ENCODE data around the gene MAP7.
"Not testable (repeated sequence)": the region's sequence is repeated elsewhere in the genome, so short reads cannot be mapped to it uniquely, and the experiment has no call there.

The MAP7 gene

DNA sequence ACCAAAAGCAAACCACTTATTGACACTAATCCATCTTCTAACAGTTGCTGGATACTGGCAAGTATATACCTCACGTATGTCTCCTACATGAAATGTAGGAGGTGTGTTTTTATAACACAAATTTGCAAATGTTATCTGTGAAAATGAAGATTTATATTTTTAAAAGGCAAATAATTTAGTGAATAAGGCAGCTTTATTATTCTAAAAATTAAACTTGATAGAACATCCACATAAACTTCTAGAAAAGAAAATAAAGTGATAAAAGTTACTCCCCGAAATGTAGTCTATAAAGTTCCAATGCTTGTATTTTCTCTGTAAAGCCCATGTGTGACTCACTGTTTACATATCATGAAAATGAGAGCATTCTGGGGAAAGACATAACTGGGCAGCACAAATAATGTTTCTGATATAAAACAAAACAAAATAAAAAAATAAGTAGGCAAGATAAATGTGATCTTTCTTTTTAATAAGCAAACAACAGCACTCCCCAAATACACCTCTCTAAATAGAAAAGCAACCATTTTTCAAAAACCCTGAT is 84.4 kb downstream of the MAP7 start:
- no peak for DNase-seq

- no peak for DNase-seq
These were observed 85.3 kb downstream of the MAP7 start for GRCh38 chr6:136464874-136465273.

DNA sequence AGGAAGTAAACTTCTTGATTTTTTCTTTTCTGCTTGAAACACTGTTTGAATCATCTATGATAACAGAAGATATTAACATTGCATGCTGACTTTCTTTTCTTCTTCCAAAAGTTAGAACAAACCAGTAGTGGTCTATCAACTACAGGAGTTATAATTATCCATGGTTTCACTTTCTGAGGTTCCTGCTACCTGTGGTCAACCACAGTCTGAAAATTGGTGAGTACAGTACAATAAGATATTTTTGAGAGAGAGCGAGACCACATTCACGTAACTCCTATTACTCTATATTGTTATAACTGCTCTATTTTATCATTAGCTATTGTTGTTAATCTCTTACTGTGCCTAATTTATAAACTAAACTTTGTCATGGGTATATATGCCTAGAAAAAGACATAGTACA is 86.1 kb downstream of the MAP7 start:
- DNase-seq: no peak

- no peak for DNase-seq
These were observed 86.5 kb downstream of the MAP7 start for GRCh38 chr6:136463743-136464142.

GRCh38 chr6:136446579-136447187 is 103.5 kb downstream of the MAP7 start:
- no peak for DNase-seq

- DNase-seq: no peak
These were observed 104.1 kb downstream of the MAP7 start for GRCh38 chr6:136446145-136446544.

- no peak for DNase-seq
These were observed 105.2 kb downstream of the MAP7 start for GRCh38 chr6:136445063-136445462.

DNA sequence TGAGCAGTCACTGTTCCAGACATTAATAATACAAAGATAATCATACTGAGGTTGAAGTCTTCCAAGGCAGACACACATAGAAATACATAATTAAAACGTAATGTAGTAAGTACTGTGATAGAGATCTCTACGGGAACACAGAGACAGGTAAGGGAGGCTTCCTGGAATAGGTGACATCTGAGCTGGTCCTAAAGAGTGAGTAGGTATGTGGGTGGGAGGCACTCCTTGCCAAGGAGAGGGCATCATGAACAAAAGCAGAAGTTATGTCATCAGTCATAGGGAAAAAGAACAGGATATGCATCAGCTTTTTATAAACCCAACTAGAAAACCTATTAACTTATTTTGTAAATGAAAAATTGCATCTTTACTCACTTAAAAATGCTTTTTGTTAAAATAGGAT is 110.0 kb downstream of the MAP7 start:
- DNase-seq: no peak

DNA sequence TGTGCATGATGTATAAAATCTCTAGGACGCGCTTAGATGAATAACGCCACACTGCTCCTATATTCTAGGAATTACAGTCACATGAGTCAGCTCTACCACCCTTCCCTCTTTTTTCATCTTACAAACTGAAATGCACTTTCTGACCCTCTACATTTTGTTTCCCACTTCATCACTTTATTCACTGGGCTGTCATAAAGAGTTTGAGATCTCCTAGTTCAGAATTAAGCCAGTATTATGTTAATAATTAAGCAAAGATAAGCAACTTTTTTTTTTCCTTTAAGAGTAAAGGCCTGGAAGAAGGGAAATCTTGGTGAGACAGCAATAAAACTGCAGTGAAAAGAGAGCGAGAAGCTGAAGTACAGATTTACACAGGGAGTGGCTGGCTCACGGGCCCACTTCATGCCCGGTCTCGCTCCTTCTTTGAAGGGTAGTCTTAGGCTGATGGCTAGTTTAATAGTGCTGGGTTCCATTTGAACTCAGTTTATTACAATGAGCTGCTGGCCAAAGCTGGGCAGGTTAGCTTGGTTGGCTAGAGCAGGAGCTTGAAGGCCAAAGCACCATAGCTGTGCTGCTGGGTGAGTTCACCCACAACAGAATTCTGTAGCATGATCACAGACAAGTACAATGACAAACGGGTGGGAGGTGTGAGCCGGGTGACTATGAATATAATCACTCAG is 110.6 kb downstream of the MAP7 start:
- DNase-seq: no peak

- no peak for DNase-seq
These were observed 111.8 kb downstream of the MAP7 start for GRCh38 chr6:136438441-136438840.

DNA sequence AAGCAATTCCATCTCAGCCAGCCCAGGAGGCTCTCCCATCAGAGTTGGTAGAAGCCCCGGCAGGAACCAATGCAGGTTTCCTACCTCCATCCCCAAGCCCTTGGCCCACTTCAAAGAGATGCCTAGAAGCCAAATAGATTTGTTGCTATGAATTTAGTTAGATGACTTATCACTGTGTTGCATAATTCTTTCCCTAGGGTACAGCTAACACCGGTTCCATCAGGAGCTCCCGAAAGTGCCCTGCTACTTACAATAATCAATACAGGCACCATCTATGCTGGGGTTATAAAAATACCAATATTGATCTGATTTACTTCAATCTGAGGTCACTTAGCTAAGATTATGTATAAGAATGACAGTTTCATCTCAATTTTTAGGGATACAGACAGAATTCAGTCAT is 113.0 kb downstream of the MAP7 start:
- DNase-seq: no peak

GRCh38 chr6:136435101-136435500 is 115.1 kb downstream of the MAP7 start:
- no peak for DNase-seq

DNA sequence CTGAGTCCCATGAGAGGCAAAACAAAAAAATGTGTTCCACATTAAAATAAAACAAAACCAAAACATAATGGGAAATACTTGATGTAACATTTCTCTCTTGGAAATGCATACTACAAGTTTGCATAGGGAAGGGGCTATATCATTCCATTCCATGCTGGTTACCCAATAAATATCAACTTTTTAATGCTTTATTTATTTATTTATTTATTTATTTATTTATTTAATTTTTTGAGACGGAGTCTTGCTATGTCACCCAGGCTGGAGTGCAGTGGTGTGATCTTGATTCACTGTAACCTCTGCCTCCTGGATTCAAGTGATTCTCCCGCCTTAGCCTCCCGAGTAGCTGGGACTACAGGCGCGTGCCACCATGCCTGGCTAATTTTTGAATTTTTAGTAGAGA is 118.9 kb downstream of the MAP7 start:
- not testable (repeated sequence) for DNase-seq

- DNase-seq: no peak
These were observed 120.8 kb downstream of the MAP7 start for GRCh38 chr6:136429264-136430065.

DNA sequence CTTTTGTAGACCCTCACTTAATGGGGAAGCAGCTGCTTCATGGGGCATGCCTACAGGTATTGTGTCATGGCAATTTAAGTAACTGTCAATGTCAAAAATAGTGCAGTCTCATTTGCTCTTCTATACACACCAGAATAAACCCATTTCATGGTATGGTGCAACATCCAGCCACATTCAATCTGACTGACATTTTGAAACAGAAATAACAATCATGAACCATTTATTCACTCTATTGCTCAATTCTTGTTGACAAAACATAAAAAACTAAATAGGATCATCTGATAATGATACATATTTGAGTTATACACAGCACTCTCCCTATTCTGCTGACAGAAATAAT is 122.9 kb downstream of the MAP7 start:
- no peak for DNase-seq

DNA sequence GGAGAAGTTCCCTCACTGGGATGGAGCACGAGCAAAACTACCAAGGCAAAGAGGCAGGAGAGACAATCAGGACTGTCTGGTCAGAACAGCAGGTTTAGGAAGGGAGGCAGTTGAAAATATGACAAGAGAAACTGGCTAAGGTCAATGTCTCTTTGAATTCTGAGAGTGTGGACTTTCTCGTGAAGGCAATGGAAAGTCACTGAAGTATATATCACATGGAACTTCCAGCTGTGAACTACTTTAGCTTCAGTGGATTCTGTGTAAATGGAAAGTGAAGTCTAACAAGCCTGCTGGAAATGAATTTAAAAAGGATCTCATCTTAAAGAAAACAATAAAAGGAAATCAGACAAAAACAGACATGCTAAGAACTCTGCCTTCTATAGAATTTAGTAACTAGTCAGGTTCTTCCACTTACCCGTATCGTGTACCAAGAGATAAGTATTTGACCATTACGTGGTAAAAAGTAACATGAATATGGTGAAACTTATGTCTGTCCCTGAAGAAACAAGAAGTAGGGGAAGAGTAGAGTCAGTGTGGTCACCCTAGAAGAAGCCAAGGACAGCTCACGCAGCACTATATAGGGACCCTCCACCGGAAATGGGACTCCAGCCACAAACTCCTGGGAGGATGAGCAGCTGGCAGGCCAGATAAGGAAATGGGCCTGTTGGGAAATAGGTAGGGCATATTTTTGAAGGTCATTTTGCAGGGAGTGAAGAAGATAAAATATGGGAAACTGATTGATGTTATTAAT is 123.4 kb downstream of the MAP7 start:
- no peak for DNase-seq

DNA sequence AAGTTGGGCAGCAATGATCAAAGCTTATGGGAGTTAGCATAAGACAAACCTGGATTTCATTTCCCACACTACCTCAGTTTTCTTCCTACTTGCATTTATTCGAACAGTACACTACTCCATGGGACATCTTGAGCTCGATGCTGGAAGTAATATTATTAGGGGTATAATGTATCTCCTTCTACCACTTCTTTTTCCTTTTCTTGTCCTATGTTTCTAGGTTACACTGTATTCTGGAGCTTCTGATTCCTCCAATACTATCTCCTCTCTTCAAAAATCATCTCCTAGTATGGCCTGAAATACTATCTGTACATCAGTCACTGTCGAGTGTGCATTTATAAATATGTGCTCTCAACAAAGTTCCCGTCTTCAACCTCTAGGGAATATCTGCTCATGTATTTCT is 124.4 kb downstream of the MAP7 start:
- DNase-seq: no peak

GRCh38 chr6:136424901-136425300 is 125.3 kb downstream of the MAP7 start:
- DNase-seq: no peak

GRCh38 chr6:136424450-136424849 is 125.8 kb downstream of the MAP7 start:
- DNase-seq: no peak

DNA sequence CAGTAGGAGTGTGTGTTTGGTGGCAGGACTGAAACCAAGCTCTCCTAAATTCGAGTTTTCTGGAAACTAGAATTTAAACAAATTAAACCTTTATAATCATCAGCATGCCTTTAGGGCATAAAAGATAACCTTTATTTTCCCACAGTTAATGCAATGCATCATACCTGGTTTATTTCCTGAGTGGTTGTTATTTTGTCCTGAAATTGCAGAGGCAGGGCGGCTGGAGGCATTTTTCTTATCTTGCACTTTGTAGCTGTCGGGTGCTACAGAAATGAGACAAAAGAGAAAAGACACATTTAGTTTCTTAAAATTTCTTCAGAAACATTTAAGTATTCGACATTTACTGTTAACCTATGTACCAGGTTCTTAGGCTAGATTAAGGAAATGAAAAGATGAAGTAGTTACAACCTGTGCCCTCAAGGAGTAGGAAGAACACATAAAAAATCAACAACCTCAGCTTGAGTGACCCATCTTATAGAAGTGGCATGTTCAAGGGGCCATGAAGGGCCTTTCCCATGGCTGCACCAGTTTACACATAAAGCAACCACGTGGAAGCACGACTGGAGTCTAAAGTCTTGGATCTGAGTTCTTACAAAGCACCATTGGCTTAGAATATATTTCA is 128.6 kb downstream of the MAP7 start:
- DNase-seq: no peak

GRCh38 chr6:136420853-136421252 is 129.4 kb downstream of the MAP7 start:
- DNase-seq: no peak

DNA sequence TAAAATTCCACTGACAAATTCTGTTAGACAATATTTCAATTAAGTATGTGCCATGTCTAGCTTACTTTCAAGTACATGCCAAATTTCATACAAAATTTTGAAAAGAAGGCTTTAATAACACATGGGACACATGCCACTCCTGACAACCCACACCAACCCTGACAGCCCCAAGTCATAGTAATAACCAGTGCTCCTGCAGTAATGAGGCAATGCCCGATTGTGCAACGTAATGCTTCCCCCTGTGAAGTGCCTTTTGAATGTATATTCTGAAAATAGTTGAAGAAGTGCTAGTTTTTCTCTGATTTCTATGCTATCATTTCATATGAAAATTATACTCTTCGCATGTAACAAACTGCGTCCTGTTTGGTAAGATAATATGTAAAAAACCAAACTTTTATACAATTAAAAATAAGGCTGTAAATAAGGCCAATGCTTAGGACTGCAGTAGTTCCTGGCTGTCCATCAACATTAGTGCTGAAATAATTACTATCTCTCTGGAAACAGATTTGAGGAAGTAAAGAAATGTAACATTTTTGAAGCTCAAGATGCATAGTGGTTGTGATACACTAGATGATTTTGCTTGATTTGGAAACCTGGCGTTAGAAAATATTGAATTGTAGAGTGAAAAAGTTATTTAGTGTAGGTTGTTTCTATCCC is 134.7 kb downstream of the MAP7 start:
- DNase-seq: peak; percentile 18
